Spleen (tissue), 13 donors: ENCODE results near the gene ZNF772. TPM values are rescaled to one million over a fixed set of nuclear protein-coding genes. Genes with fewer than 3 reads are reported as not detected.
"Not testable (repeated sequence)": the region's sequence is repeated elsewhere in the genome, so short reads cannot be mapped to it uniquely, and the experiment has no call there.

ENCODE experiments used
- DNase-seq: peaks from one replicate; pipeline ENCODE4 v3.0.0-alpha.2; 2020
- H3K27ac ChIP-seq, 8 donors: fragments of 200-600 bp; sonication (generic) in 7 of 8; 1 replicate in 4 of 8; 2 replicates in 4 of 8; pipeline versions ENCODE4 v1.5.0 to v1.8.0; 2016 to 2021; ENCODE audit warnings: inconsistent platforms in 4 of 8, mild to moderate bottlenecking in 4 of 8, moderate library complexity in 1 of 8
- H3K27me3 ChIP-seq, 7 donors: fragments of 200-600 bp; sonication (generic) in 6 of 7; replicated peaks in 1 of 7; 1 replicate in 4 of 7; 2 replicates in 3 of 7; pipeline versions ENCODE4 v1.5.0 to v1.8.0; 2016 to 2021; ENCODE audit warnings: inconsistent platforms in 3 of 7, mild to moderate bottlenecking in 1 of 7
- H3K36me3 ChIP-seq, 6 donors: fragments of 200-600 bp; sonication (generic) in 5 of 6; 1 replicate in 4 of 6; 2 replicates in 2 of 6; pipeline versions ENCODE4 v1.5.0 to v1.8.0; 2016 to 2021; ENCODE audit warnings: inconsistent platforms in 2 of 6
- H3K4me1 ChIP-seq, 6 donors: fragments of 200-600 bp; sonication (generic) in 5 of 6; 1 replicate in 3 of 6; 2 replicates in 3 of 6; pipeline versions ENCODE4 v1.5.0 to v1.8.0; 2016 to 2021; ENCODE audit warnings: inconsistent platforms in 3 of 6
- H3K4me3 ChIP-seq, 8 donors: fragments of 200-600 bp; sonication (generic) in 7 of 8; 1 replicate in 4 of 8; 2 replicates in 4 of 8; pipeline versions ENCODE4 v1.5.0 to v1.8.0; 2016 to 2021; ENCODE audit warnings: inconsistent platforms in 4 of 8, mild to moderate bottlenecking in 4 of 8, moderate library complexity in 2 of 8
- H3K9me3 ChIP-seq, 8 donors: fragments of 200-600 bp; sonication (generic) in 7 of 8; 1 replicate in 4 of 8; 2 replicates in 4 of 8; pipeline versions ENCODE4 v1.5.0 to v1.8.0; 2016 to 2021; ENCODE audit warnings: inconsistent platforms in 4 of 8
- POLR2A ChIP-seq, 3 donors: fragments of 450-650 bp; IDR thresholded peaks; one replicate each; pipeline ENCODE4 v1.5.1; 2017; ENCODE audit warnings: antibody characterized with exemption in 3 of 3, mild to moderate bottlenecking in 1 of 3
- POLR2AphosphoS5 ChIP-seq, 3 donors: sonication (generic); formaldehyde crosslinking; IDR thresholded peaks; one replicate each; pipeline ENCODE4 v1.5.1; 2017; ENCODE audit warnings: antibody characterized with exemption in 3 of 3
- WGBS, 5 donors: extraction: QIAGEN DNeasy Blood & Tissue Kit in 3 of 5; methylation state at CpG; one replicate each; pipeline versions ENCODE4 v1.1.5 to v1.1.7; 2013 to 2018; 5-methylcytosine and 5-hydroxymethylcytosine counted together
- intact Hi-C: fragments of 100-400 bp; cut with DNase I; formaldehyde crosslinking; loops from one replicate; pipeline ENCODE4 v1.15.0; 2023; ENCODE audit warnings: low total_unique reads
- long read RNA-seq, 2 donors: transcript quantifications; one replicate each; lab custom pipeline, GENCODE V29; 2026
- polyA plus RNA-seq, 3 donors: library from polyadenylated mRNA; stranded (reverse); fragments of 200-250 nt; gene quantifications; one replicate each; pipeline ENCODE4 v1.2.1, GENCODE V29; 2013
- total RNA-seq, 7 donors: library from RNA; depleted of rRNA in 3 of 7; stranded (reverse); fragments of >200 nt in 3 of 7; fragmentation: NEBNext Ultra II Directional in 4 of 7; extraction: Animal tissue kit (Norgen Biotek cat#: 25700) in 4 of 7; gene quantifications; one replicate each; pipeline versions ENCODE4 v1.1.0 to v1.2.1, GENCODE V29; 2016 to 2021
- TF ChIP-seq, protein P1 (sequence below), 11 experiments: fragments of 200-600 bp in 7 of 11; fragments of 450-650 bp in 4 of 11; sonication (generic) in 4 of 11; IDR thresholded peaks in 8 of 11; conservative IDR thresholded peaks in 3 of 11; 1 replicate in 7 of 11; 2 replicates in 4 of 11; pipeline versions ENCODE4 v1.4.0 to v1.8.0; 2016 to 2021; ENCODE audit warnings: antibody characterized with exemption in 11 of 11, inconsistent platforms in 4 of 11, mild to moderate bottlenecking in 1 of 11
- donor health status: healthy with polysubstance abuse.
- donor health status: DM: no; HTN: no; CAD: no; lungs with moderate emphysema.
- donor health status: DM: no; HTN: no; CAD: no.
- donor health status: Bipolar disorder and iron deficiency.
- donor health status: healthy.
- donor health status: DM: no; HTN: no; CAD: no.
- donor health status: DM: yes; HTN: yes; CAD: no.

ZNF772 gene
- 10 to 100 TPM; 10.9 to 33.7 (median 19.9) TPM for total RNA-seq
- 1 to 10 TPM; 1.4 to 3.3 (median 2.7) TPM for polyA plus RNA-seq
- long read RNA-seq, donor 1, full-length matches to known transcripts: 1 of 1 reads
- long read RNA-seq, donor 1, partial matches to known transcripts: 0 of 1 reads
- long read RNA-seq, donor 1, other reads (novel, unspliced or antisense): 0 of 1 reads
- long read RNA-seq, donor 2, full-length matches to known transcripts: 2 of 2 reads
- long read RNA-seq, donor 2, partial matches to known transcripts: 0 of 2 reads
- long read RNA-seq, donor 2, other reads (novel, unspliced or antisense): 0 of 2 reads

DNA sequence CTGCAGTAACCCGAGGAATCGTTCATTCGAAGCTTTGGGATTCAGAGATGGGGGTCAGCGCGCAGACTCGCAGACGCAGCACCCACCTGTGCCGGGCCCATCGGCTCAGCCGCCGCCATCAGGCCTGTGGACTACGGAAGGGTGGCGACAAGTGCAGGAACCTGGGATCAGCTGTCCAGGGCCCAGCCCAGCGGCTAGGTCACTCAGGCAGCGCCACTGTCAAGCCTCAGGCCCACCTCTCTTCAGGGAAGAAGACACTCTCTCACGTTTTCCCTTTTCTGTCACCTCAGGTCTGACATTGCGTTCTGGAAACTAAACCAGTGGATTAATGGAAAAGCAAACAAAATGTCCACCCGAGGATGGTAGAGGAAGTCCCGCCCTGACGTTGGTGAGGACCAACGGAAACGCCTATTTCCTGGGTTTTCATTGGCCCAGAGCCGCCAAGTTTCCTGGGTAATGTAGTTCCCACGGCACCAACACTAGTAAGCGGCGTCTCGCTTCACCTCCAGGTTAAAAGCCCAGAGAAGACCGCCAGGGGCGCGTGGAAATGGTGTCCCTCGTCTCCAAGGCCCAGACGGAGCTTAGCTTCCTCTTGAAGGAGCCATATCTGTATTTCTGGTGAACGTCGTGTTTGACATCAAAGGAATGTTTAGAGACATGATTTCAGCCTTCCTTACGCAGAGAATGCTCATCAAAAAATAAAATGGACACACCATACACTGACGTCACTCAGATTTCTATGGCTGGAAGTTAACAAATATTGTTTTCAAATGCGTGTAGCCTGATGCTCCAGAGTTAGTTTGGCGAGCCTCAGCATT is at the start of gene ZNF772:
Gene ZNF772, minus strand, starts transcription at position 376 of the 818 bp plus-strand sequence. Its CDS starts 257 bp downstream, at position 119.
- Histone ChIP-seq H3K4me1 (peaks cover 7 to 20% (median 13%) of the 10 kb centered on the region in 6 donors), H3K27ac (peak within 1 kb of the TSS; percentile 61 to 89 (median 84)), H3K36me3 (peaks cover 16 to 42% (median 40%) of the 10 kb centered on the region in 6 donors), H3K4me3 (peak within 1 kb of the TSS; percentile 56 to 94 (median 72)), H3K9me3 (peaks cover 27 to 89% (median 76%) of the 10 kb centered on the region in 8 donors), H3K27me3 (no peaks in the 10 kb centered on the region)
- 10 to 13% (median 11%) methylated on average over 33 to 38 of the region's 38 CpGs for WGBS, 5 donors
- TF ChIP-seq POLR2A (IDR thresholded peaks at IDR 0.05) (no peak), POLR2AphosphoS5 (IDR thresholded peaks at IDR 0.05) (peak; percentile 45 to 83 (median 69))
- TF ChIP-seq, protein P1, sequence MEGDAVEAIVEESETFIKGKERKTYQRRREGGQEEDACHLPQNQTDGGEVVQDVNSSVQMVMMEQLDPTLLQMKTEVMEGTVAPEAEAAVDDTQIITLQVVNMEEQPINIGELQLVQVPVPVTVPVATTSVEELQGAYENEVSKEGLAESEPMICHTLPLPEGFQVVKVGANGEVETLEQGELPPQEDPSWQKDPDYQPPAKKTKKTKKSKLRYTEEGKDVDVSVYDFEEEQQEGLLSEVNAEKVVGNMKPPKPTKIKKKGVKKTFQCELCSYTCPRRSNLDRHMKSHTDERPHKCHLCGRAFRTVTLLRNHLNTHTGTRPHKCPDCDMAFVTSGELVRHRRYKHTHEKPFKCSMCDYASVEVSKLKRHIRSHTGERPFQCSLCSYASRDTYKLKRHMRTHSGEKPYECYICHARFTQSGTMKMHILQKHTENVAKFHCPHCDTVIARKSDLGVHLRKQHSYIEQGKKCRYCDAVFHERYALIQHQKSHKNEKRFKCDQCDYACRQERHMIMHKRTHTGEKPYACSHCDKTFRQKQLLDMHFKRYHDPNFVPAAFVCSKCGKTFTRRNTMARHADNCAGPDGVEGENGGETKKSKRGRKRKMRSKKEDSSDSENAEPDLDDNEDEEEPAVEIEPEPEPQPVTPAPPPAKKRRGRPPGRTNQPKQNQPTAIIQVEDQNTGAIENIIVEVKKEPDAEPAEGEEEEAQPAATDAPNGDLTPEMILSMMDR (IDR thresholded peaks at IDR 0.05 in 8 of 11, conservative IDR thresholded peaks at IDR 0.05 in 3 of 11): peak; percentile 9 to 80 (median 60)
- DNase-seq: peak; percentile 92
- intact Hi-C loops: no loop called here

- intact Hi-C loops, H3K27me3 ChIP-seq, DNase-seq, H3K4me3 ChIP-seq, H3K4me1 ChIP-seq, H3K27ac ChIP-seq: not testable (repeated sequence)
- Histone ChIP-seq H3K36me3 (peaks cover 0 to 53% (median 33%) of the 10 kb centered on the region in 6 donors), H3K9me3 (peaks cover 3 to 99% (median 89%) of the 10 kb centered on the region in 8 donors)
- WGBS, 5 donors: 83 to 91% (median 90%) methylated on average over 4 of the region's 4 CpGs
Measured at GRCh38 chr19:57518021-57518420, 40.7 kb upstream of the ZNF772 start.

DNA sequence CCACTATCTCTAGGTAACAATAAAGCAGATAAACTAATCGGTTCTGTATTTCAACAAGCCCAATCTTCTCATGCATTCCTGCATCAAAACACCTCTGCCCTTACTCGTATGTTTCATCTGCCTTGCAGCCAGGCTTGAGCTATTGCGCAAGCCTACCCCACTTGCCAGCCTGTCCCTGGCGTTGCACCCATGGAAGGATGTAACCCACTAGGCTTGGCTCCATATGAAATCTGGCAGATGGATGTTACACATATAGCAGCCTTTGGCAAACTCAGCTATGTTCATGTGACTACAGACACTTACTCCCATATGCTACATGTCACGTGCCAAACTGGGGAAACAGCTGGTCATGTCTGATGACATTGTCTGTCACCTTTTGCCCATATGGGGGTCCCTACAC is 37.9 kb upstream of the ZNF772 start:
- Histone ChIP-seq H3K36me3 (peaks cover 0 to 60% (median 35%) of the 10 kb centered on the region in 6 donors), H3K4me1 (no peaks in the 10 kb centered on the region), H3K9me3 (peaks cover 13 to 100% (median 98%) of the 10 kb centered on the region in 8 donors), H3K4me3 (no peak overlapping the region), H3K27ac (no peak overlapping the region), H3K27me3 (no peaks in the 10 kb centered on the region)
- 86 to 96% (median 96%) methylated on average over 5 of the region's 5 CpGs for WGBS, 5 donors
- no peak for DNase-seq
- intact Hi-C loops: no loop called here
- TF ChIP-seq POLR2A (IDR thresholded peaks at IDR 0.05): no peak

- TF ChIP-seq POLR2A (IDR thresholded peaks at IDR 0.05): no peak
- TF ChIP-seq, protein P1 (IDR thresholded peaks at IDR 0.05 in 8 of 11, conservative IDR thresholded peaks at IDR 0.05 in 3 of 11): no peak
- no peak for TF ChIP-seq POLR2AphosphoS5 (IDR thresholded peaks at IDR 0.05)
- WGBS, 5 donors: 95 to 100% (median 97%) methylated on average over 6 of the region's 6 CpGs
- H3K27me3 ChIP-seq: no peaks in the 10 kb centered on the region
- intact Hi-C loops: no loop called here
- H3K27ac ChIP-seq: no peak overlapping the region
- no peaks in the 10 kb centered on the region for H3K4me1 ChIP-seq
- peaks cover 0 to 79% (median 40%) of the 10 kb centered on the region in 6 donors for H3K36me3 ChIP-seq
- peaks cover 13 to 100% (median 99%) of the 10 kb centered on the region in 8 donors for H3K9me3 ChIP-seq
- no peak overlapping the region for H3K4me3 ChIP-seq
- no peak for DNase-seq
Measured at GRCh38 chr19:57512845-57513244, 35.5 kb upstream of the ZNF772 start.

GRCh38 chr19:57511484-57511883 is 34.1 kb upstream of the ZNF772 start:
- H3K9me3 ChIP-seq: peaks cover 13 to 100% (median 100%) of the 10 kb centered on the region in 8 donors

More at GRCh38 chr19:57511484-57511883, 34.1 kb upstream of the ZNF772 start:
- no peak for DNase-seq
- no peak for TF ChIP-seq POLR2A (IDR thresholded peaks at IDR 0.05)
- intact Hi-C loops: no loop called here
- Histone ChIP-seq H3K27ac (no peak overlapping the region), H3K4me1 (no peaks in the 10 kb centered on the region), H3K36me3 (peaks cover 8 to 83% (median 44%) of the 10 kb centered on the region in 6 donors), H3K27me3 (no peaks in the 10 kb centered on the region), H3K4me3 (no peak overlapping the region)
